Measurements from ENCODE around the gene TAMALIN.

TAMALIN gene

DNA sequence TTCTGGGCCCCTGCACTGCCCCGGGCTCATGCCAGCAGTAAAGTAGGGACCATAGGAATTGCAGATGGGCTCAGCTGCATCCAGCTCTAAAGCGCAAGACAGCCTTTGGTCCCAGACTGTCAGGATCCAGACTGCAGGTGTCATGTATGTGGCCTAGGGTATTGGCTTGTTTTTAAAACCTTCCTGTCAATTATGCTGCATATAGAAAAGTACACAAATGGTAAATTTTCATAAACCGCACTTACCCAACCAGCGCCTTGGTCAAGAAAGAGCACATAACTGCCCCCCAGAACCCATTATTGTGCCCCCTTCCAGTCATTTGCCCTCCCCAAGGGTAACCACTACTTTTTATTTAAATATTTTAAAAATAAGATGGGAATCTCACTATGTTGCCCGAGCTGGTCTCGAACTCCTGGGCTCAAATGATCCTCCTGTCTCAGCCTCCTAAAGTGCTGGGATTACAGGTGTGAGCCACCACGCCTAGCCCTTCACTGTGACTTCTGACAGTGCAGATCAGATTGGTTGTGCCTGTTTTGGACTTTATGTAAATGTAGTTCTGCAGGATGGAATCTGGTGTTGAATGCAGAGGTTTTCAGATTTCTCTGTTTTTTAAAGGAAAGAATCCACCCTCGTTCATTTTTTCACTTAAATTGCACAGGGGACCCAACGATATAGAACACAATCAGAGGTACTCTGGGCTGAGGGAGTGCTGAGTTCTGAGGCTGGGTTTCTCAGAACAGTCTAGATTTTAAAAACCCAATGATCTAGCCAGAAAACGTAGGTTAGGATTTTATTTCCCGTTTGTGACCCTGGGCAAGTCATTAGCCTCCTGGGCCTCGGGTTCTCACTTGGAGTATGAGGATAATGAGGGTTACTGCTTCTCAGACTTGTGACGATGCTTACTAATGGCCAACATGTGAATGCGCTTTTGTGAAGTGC, 51.2 kb downstream of the TAMALIN start:
- no peaks in the 10 kb centered on the region for H3K9me2 ChIP-seq (replicated peaks; ENCODE audit: insufficient read depth, low read length)
- no peaks in the 10 kb centered on the region for H4K20me1 ChIP-seq (ENCODE audit: low read depth, low read length)
- H3K27me3 ChIP-seq (ENCODE audit: low read length): no peaks in the 10 kb centered on the region
- no peaks in the 10 kb centered on the region for H3K36me3 ChIP-seq (ENCODE audit: low read length)
- TF ChIP-seq, protein P1, sequence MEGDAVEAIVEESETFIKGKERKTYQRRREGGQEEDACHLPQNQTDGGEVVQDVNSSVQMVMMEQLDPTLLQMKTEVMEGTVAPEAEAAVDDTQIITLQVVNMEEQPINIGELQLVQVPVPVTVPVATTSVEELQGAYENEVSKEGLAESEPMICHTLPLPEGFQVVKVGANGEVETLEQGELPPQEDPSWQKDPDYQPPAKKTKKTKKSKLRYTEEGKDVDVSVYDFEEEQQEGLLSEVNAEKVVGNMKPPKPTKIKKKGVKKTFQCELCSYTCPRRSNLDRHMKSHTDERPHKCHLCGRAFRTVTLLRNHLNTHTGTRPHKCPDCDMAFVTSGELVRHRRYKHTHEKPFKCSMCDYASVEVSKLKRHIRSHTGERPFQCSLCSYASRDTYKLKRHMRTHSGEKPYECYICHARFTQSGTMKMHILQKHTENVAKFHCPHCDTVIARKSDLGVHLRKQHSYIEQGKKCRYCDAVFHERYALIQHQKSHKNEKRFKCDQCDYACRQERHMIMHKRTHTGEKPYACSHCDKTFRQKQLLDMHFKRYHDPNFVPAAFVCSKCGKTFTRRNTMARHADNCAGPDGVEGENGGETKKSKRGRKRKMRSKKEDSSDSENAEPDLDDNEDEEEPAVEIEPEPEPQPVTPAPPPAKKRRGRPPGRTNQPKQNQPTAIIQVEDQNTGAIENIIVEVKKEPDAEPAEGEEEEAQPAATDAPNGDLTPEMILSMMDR (IDR thresholded peaks at IDR 0.05; ENCODE audit: insufficient read depth, low read length, poor library complexity, severe bottlenecking): no peak
- H3K9me3 ChIP-seq (ENCODE audit: insufficient read depth, low read length): no peaks in the 10 kb centered on the region
- no peak overlapping the region for H3K27ac ChIP-seq (ENCODE audit: low read depth, low read length)
- H3K9ac ChIP-seq (ENCODE audit: low read length): no peak overlapping the region
- no peak overlapping the region for H3K4me2 ChIP-seq (ENCODE audit: low read depth, low read length, poor library complexity, severe bottlenecking)
- H2AFZ ChIP-seq (ENCODE audit: low read depth, low read length, severe bottlenecking): no peak overlapping the region
- no peaks in the 10 kb centered on the region for H3K79me2 ChIP-seq (ENCODE audit: insufficient read depth, low read length)
- H3F3A ChIP-seq (ENCODE audit: insufficient read depth): no peaks in the 10 kb centered on the region
- no peak overlapping the region for H3K4me3 ChIP-seq (ENCODE audit: insufficient read depth, low read length, poor library complexity, severe bottlenecking)

DNA sequence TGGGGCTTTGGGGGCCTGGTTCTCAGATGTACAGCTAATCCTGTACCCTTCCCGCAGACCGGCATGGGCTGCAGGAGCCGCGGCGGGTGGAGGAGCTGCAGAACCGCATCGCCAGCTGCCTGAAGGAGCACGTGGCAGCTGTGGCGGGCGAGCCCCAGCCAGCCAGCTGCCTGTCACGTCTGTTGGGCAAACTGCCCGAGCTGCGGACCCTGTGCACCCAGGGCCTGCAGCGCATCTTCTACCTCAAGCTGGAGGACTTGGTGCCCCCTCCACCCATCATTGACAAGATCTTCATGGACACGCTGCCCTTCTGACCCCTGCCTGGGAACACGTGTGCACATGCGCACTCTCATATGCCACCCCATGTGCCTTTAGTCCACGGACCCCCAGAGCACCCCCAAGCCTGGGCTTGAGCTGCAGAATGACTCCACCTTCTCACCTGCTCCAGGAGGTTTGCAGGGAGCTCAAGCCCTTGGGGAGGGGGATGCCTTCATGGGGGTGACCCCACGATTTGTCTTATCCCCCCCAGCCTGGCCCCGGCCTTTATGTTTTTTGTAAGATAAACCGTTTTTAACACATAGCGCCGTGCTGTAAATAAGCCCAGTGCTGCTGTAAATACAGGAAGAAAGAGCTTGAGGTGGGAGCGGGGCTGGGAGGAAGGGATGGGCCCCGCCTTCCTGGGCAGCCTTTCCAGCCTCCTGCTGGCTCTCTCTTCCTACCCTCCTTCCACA, 52.0 kb downstream of the TAMALIN start:
- H3K9ac ChIP-seq (ENCODE audit: low read length): no peak overlapping the region
- H2AFZ ChIP-seq (ENCODE audit: low read depth, low read length, severe bottlenecking): no peak overlapping the region
- no peaks in the 10 kb centered on the region for H3K27me3 ChIP-seq (ENCODE audit: low read length)
- no peaks in the 10 kb centered on the region for H3K79me2 ChIP-seq (ENCODE audit: insufficient read depth, low read length)
- H3K36me3 ChIP-seq (ENCODE audit: low read length): no peaks in the 10 kb centered on the region
- TF ChIP-seq, protein P1 (IDR thresholded peaks at IDR 0.05; ENCODE audit: insufficient read depth, low read length, poor library complexity, severe bottlenecking): no peak
- no peak for TF ChIP-seq EZH2phosphoT487 (conservative IDR thresholded peaks at IDR 0.05; ENCODE audit: low read length)
- H4K20me1 ChIP-seq (ENCODE audit: low read depth, low read length): no peaks in the 10 kb centered on the region
- no peak overlapping the region for H3K4me3 ChIP-seq (ENCODE audit: insufficient read depth, low read length, poor library complexity, severe bottlenecking)
- no peaks in the 10 kb centered on the region for H3K9me2 ChIP-seq (replicated peaks; ENCODE audit: insufficient read depth, low read length)
- H3K9me3 ChIP-seq (ENCODE audit: insufficient read depth, low read length): no peaks in the 10 kb centered on the region
- H3K27ac ChIP-seq (ENCODE audit: low read depth, low read length): no peak overlapping the region
- no peaks in the 10 kb centered on the region for H3F3A ChIP-seq (ENCODE audit: insufficient read depth)
- H3K4me2 ChIP-seq (ENCODE audit: low read depth, low read length, poor library complexity, severe bottlenecking): no peak overlapping the region

DNA sequence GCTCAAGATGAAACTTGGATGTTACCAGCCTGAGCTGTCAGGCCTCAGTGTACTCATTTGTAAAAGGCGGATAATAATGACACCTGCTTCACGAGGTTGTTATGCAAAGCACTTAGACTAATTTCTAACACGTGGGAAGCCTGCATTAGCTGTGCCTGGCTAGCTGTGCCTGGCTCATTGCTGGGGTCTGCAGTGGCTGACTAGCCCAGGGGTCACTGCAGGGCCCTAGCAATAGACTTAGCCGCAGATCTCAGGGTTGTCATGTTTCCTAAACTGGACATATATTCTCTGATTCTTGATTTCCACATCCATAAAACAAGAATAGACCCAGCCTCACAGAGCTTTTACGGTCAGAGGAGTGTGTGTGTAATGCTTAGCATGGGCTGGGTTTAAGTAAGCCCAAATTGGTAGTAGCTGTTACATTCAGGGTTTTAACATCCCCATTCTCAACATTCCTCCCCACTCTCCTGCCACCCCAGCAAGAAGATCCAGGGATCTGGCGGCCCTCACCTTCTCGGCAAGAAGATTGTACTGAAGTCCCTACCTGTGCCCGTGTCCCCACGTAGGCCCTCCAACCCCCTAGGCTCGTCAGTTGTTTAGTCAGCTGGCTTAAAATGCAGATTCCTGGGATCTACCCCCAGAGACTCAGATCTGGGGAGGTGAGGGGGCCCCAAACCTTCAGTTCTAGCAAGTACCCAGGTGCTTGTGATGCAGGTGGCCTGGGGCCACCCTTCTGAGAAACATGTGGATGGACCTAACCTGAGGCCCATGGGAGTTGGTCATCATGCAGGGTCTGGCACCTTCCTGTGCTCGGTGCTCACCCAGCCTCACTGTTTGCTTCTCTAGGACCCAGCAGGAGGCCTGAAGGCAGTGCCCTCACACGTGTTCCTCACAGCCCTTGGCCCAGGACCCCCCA, 53.1 kb downstream of the TAMALIN start:
- no peak overlapping the region for H3K27ac ChIP-seq (ENCODE audit: low read depth, low read length)
- H3K9me3 ChIP-seq (ENCODE audit: insufficient read depth, low read length): no peaks in the 10 kb centered on the region
- H3F3A ChIP-seq (ENCODE audit: insufficient read depth): no peaks in the 10 kb centered on the region
- H3K36me3 ChIP-seq (ENCODE audit: low read length): no peaks in the 10 kb centered on the region
- H3K4me2 ChIP-seq (ENCODE audit: low read depth, low read length, poor library complexity, severe bottlenecking): no peak overlapping the region
- no peak overlapping the region for H3K4me3 ChIP-seq (ENCODE audit: insufficient read depth, low read length, poor library complexity, severe bottlenecking)
- H3K79me2 ChIP-seq (ENCODE audit: insufficient read depth, low read length): no peaks in the 10 kb centered on the region
- TF ChIP-seq, protein P1 (IDR thresholded peaks at IDR 0.05; ENCODE audit: insufficient read depth, low read length, poor library complexity, severe bottlenecking): no peak
- no peak for TF ChIP-seq EZH2phosphoT487 (conservative IDR thresholded peaks at IDR 0.05; ENCODE audit: low read length)
- H4K20me1 ChIP-seq (ENCODE audit: low read depth, low read length): no peaks in the 10 kb centered on the region
- no peaks in the 10 kb centered on the region for H3K9me2 ChIP-seq (replicated peaks; ENCODE audit: insufficient read depth, low read length)
- no peak overlapping the region for H2AFZ ChIP-seq (ENCODE audit: low read depth, low read length, severe bottlenecking)
- no peaks in the 10 kb centered on the region for H3K27me3 ChIP-seq (ENCODE audit: low read length)
- H3K9ac ChIP-seq (ENCODE audit: low read length): no peak overlapping the region
